H1 (cell line): Measurements from ENCODE around the gene CCDC136. TPM values are rescaled to one million over a fixed set of nuclear protein-coding genes. Genes with fewer than 3 reads are reported as not detected.

Experiments
- CREB1 ChIP-seq: IDR thresholded peaks from 2 replicates; pipeline ENCODE4 v1.6.1; 2012; ENCODE audit warnings: inconsistent platforms
- EZH2 ChIP-seq: fragments of 200-600 bp; sonication (generic); IDR thresholded peaks from 2 replicates; pipeline ENCODE4 v1.7.1; 2012; ENCODE audit warnings: low read depth, mild to moderate bottlenecking, moderate library complexity, low read length, inconsistent platforms; ENCODE audit not compliant: severe bottlenecking
- PHF8 ChIP-seq: fragments of 200-600 bp; sonication (generic); conservative IDR thresholded peaks from 2 replicates; pipeline ENCODE4 v1.7.1; 2012; ENCODE audit warnings: low read depth, mild to moderate bottlenecking, inconsistent platforms, low read length, moderate library complexity
- SP4 ChIP-seq: IDR thresholded peaks from 2 replicates; pipeline ENCODE4 v1.6.1; 2012; ENCODE audit warnings: low read length, inconsistent platforms
- ZNF274 ChIP-seq: IDR thresholded peaks from 2 replicates; pipeline ENCODE4 v1.7.0; 2012; ENCODE audit warnings: low read length, borderline replicate concordance; ENCODE audit errors: extremely low read depth
- polyA plus RNA-seq, 7 experiments: library from polyadenylated mRNA; depleted of rRNA in 3 of 7; stranded (reverse) in 5 of 7; unstranded in 2 of 7; fragments of >200 nt in 5 of 7; fragments of 200-250 nt in 2 of 7; gene quantifications; 1 replicate in 5 of 7; 2 replicates in 1 of 7; 4 replicates in 1 of 7; pipeline versions ENCODE4 v1.2.1 to v1.2.3, GENCODE V29; 2011 to 2013; ENCODE audit warnings: missing spikeins in 2 of 7, mixed read lengths in 2 of 7
- total RNA-seq: library from RNA; stranded (reverse); fragmentation: NEBNext Ultra II Directional; extraction: Animal tissue kit (Norgen Biotek cat#: 25700); gene quantifications from 2 replicates; pipeline ENCODE4 v1.2.1, GENCODE V29; 2021

Gene CCDC136
- total and polyA plus RNA-seq, 2 of the 8 experiments (the other 6 are each of a cell fraction or from before 2014, with no cell fraction given) = 35.6 to 47.7 TPM

DNA sequence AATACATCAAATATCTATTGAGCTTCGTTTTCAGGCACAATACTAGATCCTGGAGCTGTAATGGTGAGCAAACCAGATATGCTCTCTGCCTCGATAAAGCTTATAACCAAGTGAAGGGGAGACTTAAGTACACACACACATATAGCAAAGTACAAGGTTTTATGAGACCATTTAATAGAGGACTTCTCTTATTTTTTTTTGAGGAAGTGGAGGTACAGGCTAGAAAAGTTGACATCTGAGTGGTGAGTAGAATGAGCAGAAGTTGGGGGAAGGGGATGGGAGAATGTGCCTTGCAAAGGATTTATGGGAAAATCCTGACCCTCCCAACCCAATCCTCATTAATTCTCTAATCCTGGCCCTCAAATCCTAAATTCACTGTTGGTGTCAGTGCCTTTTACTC, 7.7 kb downstream of the CCDC136 start (continued):
- TF ChIP-seq SP4 (no peak), CREB1 (no peak), ZNF274 (no peak), PHF8 (no peak), EZH2 (no peak)
